VCaP (cell line): ENCODE data around the gene TAF1B.
A peak's percentile ranks its signal among the peaks of the same experiment; 100 is the strongest.

Experiments
- H3K27ac ChIP-seq: fragments of 450-650 bp; 2 replicates; pipeline ENCODE4 v1.5.1; 2017
- TF ChIP-seq, protein P1 (sequence below): fragments of 450-650 bp; conservative IDR thresholded peaks from 2 replicates; pipeline ENCODE4 v1.5.1; 2017; ENCODE audit warnings: mild to moderate bottlenecking, moderate library complexity

The TAF1B gene

DNA sequence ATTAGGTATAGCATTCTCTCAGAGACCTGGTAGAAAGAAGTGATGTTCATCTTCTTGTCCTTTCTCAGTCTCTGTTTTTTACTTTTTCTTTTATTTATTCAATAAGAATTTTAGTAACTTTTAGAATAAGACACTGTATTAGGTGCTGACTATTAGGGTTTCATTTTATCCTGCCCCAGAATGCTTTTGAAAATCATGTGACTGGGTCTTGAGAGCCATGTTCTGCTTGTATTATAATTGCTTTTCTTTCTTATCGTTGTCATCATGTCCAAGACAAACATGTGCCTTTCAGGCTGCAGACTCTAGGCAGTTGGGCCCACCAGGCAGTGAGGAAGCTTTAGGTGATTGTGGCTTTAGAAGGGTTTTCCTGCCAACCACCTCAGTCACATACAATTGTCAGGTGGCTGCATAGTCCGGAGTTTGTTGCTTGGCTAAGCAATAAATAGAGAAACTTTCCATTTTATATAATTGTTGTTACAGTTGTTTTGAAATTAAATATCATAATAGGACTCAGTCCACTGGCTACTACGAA lies 123.3 kb downstream of the TAF1B start:
- no peak overlapping the region for H3K27ac ChIP-seq
- TF ChIP-seq, protein P1, sequence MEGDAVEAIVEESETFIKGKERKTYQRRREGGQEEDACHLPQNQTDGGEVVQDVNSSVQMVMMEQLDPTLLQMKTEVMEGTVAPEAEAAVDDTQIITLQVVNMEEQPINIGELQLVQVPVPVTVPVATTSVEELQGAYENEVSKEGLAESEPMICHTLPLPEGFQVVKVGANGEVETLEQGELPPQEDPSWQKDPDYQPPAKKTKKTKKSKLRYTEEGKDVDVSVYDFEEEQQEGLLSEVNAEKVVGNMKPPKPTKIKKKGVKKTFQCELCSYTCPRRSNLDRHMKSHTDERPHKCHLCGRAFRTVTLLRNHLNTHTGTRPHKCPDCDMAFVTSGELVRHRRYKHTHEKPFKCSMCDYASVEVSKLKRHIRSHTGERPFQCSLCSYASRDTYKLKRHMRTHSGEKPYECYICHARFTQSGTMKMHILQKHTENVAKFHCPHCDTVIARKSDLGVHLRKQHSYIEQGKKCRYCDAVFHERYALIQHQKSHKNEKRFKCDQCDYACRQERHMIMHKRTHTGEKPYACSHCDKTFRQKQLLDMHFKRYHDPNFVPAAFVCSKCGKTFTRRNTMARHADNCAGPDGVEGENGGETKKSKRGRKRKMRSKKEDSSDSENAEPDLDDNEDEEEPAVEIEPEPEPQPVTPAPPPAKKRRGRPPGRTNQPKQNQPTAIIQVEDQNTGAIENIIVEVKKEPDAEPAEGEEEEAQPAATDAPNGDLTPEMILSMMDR: no peak

GRCh38 chr2:9967053-9967775 lies 123.9 kb downstream of the TAF1B start:
- H3K27ac ChIP-seq: no peak overlapping the region

GRCh38 chr2:9968553-9969497 lies 125.6 kb downstream of the TAF1B start:
- H3K27ac ChIP-seq: no peak overlapping the region
- TF ChIP-seq, protein P1: no peak

More at GRCh38 chr2:9967053-9967775, 123.9 kb downstream of the TAF1B start:
- TF ChIP-seq, protein P1: no peak

GRCh38 chr2:9970200-9971044 lies 127.1 kb downstream of the TAF1B start:
- H3K27ac ChIP-seq: peak overlapping the region; percentile 16; the same call in 1 of the 2 replicates
- TF ChIP-seq, protein P1: no peak

DNA sequence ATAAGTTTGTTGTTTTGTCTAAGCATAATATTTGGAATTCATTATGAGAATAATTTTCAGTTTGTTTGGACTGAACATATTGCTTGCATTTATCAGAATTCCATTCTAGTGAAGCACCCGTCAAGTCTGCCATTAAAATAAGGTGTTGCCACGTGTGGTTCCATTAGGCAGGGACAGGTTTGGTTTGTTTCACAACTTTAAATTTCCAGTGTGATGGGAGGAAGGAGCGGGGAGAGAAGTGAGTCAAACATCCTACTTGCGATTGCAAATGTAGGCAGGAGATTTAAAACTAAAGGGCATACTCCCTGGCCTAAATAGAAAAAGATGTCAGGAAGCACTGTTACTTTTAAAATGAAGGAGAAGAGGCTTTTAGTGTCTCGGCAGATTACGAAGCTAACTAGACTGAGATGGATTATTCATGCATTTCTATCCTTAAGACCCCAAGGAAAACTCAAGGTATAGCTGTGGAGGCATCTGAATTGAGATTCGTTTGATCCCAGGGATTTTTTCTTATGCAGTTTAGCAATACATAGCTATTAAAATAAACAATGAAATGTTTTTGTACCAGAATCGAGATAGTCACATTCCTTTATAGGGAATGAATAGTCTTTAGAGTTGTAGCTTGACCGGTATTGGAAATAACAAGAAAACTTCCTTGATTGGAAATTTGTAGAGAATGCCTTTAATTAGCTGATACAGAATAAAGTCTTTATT lies 128.0 kb downstream of the TAF1B start:
- H3K27ac ChIP-seq: no peak overlapping the region
- TF ChIP-seq, protein P1: no peak

GRCh38 chr2:9971890-9972289 lies 128.6 kb downstream of the TAF1B start:
- H3K27ac ChIP-seq: no peak overlapping the region
- TF ChIP-seq, protein P1: no peak
